GM19099 (cell line): ENCODE results near the gene OR51E2.

Experiments
- POLR2A ChIP-seq: IDR thresholded peaks from 3 replicates; pipeline ENCODE4 v1.6.1; 2011; ENCODE audit warnings: low read depth; ENCODE audit not compliant: insufficient read length; ENCODE audit errors: extremely low read depth

The OR51E2 gene, protein sequence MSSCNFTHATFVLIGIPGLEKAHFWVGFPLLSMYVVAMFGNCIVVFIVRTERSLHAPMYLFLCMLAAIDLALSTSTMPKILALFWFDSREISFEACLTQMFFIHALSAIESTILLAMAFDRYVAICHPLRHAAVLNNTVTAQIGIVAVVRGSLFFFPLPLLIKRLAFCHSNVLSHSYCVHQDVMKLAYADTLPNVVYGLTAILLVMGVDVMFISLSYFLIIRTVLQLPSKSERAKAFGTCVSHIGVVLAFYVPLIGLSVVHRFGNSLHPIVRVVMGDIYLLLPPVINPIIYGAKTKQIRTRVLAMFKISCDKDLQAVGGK

DNA sequence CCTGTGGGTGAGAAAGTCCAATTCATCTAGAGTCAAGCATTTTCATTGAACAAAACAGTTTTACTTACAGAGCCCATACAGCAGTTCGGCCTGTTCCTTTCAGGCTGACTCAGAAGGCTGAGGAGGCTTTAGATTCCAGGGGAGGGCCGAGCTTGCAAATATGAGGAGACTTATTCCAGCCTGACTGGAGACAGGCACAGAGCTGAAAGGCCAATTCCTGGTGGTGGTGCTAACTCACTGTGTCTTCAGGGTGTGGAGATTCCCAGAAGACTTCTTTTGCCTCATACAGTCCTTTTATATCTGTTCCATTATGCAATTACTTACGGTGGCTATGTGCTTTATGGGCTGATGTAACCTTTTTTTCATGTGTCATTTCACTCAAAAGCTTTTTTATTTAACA is at the start of gene OR51E2:
Gene OR51E2, minus strand, starts transcription at position 269 of the 400 bp plus-strand sequence. CDS start 15,142 bp downstream, outside the sequence.
- no peak for TF ChIP-seq POLR2A

DNA sequence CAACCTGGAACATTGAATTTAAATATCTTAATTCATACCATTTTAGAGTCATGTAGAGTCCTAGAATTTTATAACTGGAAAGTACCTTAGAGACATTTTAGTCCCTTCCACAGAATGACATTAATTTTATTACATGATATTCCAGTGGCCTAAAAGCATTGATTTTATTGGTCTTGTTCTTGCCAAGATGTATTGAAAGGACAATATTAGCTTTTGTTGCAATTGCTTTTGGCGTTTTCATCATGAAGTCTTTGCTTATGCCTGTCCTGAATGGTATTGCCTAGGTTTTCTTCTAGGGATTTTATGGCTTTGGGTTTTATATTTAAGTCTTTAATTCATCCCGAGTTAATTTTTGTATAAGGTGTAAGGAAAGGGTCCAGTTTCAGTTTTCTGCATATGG is 43.1 kb upstream of the OR51E2 start:
- TF ChIP-seq POLR2A: no peak

DNA sequence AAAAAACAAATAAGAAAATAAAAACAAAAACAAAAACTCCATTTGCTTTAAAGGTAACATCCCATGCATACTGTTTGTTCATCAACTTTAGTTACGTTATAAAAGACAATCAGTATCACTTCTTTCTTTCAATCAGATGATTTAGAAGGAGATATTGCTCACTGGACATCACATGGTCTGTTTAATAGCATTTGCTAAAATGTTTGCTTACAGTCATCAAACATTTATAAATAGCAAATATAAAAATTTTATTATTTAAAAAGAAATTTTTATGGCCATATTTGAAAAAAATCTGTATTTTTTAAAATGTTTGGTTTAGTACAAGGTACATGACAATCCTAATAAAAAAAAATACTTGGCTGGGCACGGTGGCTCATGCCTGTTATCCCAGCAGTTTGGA is 29.5 kb upstream of the OR51E2 start:
- TF ChIP-seq POLR2A: no peak

DNA sequence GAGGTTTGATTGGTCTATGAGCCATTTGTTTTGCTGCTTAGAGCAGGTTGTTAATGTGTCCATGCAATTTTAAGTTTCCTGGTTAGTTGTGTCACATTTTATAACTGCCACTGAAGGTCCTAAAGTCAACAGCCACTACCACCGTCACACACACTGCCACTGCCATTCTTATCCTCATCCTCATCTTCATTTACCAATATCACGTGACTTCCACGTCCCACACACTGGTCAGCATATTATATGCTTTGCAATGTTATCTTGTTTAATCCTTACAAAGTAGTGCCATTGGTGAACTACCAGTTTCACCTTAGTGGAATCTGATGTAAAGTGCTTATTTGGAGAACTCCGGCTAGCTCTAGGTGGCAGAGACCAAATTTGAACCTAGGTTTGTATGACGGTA is 16.6 kb upstream of the OR51E2 start:
- no peak for TF ChIP-seq POLR2A

DNA sequence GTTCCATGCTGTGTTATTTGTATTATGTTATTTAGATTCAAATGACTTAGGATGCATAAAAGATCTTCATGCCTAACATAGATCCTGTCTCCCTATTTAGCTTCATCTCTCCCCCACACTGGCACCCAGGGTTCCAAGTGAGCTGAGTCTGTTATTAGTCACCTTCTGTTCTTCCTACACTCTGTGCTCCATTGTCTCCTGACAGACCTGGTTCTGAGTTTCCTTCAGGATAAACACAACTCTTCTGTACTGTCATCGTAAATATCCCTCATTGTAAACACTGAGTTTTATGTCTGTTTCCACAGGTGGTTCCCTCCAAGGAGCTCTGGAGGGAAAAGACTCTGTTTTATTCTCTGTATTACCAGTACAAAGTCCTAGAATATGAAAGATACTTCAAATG is 15.6 kb upstream of the OR51E2 start:
- TF ChIP-seq POLR2A: no peak

DNA sequence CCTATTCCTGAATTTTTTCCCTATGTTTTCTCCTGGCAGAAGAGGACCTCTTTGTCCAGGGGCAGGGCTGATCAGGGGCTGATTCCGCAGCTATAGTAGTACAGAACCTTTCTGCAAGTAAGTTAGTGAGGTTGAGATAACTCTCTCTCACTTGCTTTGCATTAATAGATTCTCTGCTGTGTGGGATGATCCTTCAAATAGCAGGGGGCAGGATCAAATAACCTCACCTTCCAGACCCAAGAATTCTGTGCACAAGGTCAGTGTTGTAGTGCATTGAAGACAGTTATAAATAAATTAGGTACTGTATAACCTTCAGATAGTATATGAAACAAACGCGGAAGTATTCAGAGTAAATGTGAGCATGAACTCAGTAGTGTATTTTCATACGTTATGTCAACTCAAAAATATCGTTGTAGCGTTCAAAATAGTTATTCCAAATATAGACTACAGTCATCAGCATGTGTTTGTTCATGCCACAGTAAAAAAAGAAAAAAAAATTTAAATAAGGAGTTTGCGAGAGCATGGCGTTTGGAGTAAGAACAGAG is 7.2 kb upstream of the OR51E2 start:
- TF ChIP-seq POLR2A: no peak

DNA sequence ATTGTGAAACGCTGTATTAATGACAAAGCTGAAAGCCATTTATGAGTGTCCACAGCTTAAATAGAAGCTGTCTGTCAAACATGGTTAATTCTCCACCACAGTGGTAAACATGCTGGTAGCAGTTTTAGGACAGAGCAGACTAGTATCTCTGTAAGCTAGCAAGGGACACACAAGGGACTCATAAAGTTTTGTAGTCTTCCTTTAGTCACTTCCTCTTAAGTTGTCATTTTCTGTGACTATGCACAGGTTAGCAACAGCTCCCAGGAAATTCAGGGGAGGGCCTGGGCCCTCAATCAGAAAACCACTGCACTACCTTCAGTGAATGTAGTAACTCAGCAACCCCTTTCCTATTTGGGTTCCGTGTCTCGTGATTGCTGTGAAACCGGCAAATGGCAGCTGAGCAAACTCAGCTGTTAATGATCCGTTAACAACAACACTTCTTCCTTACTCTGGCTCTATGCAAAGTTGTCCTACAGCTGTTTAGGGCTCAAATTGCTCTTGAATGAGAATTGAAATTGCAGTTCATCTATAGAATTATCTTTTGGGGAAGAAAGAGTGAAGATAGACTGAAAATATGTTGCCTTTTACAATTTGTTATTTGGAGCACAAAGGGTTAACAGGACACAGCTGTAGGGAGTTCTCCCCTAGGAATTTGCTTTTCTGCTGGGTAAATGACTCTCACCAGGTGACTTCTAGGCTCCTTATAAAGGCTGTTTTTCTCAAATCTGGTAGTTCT is 6.6 kb upstream of the OR51E2 start, which contains the start of gene MMP26:
Gene MMP26, plus strand, starts transcription at position 731 of the 736 bp plus-strand sequence.
- TF ChIP-seq POLR2A: no peak

DNA sequence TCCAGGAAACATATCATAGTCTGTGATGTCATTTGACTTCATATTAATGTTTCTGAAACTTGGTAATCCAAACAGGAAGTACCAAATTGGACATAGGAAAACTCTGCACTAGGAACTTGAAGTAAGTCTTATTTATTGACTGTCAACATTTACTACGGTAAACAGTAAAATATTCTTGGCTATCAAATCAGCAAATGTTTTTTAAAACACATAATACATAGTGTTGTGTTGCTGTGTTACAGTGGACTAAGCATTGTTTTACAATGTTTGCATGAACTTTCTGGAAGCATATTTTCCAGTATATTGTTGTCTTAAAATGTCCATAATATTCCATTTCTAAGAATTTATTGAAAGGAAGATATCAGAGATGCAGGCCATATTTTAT is 2.8 kb upstream of the OR51E2 start:
- no peak for TF ChIP-seq POLR2A

DNA sequence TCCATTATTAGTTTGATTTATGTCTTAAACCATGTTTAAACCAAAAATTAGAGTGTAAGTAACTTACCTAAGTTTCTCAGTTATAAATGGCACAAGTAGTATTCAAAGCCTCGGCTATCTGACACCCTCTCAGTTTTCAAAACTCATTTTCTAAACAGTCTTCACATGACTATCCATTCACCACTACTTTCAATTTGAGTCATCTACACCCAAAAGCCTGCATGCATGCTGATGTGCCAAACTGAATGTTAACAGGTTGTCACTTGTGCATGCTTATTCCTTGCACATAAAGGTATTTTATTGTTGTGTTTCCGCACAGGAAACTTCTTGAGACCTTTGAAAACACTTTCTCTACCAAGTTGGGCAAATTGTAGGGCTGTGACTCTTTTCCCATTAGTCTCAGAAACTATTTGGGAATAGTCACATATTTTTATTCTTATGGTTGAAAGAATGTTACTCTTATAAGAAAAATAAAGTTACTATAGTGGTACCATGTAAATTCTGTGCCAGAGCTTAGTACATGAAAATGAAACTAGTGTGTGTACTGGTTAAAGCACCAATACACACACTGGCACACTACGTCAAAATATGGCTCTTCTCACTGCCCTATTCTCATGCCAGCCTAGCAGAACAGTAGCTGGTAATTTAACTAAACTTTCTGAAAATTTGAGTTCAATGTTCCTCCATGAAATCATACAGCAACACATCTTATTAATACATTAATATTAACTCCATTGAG is 2.2 kb upstream of the OR51E2 start:
- no peak for TF ChIP-seq POLR2A

DNA sequence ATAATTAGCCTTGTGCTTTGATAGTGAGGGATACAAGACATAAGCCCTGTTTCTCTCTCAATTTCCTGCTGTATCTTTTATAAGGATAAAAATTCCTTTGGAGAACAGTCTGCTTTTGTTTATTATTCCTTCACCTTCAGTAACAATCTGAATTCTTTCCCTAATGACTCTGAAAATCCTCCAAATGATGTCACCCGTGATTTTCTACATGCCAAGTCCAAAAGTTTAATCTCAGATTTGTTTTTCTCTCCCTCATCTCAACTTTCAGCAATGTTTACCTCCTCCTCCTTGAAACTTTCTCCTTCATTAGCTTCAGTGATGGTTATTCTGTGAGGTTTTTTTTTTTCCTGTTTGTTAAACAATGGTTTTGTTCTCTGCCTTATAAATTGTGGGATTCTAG is 2.2 kb downstream of the OR51E2 start:
- no peak for TF ChIP-seq POLR2A

DNA sequence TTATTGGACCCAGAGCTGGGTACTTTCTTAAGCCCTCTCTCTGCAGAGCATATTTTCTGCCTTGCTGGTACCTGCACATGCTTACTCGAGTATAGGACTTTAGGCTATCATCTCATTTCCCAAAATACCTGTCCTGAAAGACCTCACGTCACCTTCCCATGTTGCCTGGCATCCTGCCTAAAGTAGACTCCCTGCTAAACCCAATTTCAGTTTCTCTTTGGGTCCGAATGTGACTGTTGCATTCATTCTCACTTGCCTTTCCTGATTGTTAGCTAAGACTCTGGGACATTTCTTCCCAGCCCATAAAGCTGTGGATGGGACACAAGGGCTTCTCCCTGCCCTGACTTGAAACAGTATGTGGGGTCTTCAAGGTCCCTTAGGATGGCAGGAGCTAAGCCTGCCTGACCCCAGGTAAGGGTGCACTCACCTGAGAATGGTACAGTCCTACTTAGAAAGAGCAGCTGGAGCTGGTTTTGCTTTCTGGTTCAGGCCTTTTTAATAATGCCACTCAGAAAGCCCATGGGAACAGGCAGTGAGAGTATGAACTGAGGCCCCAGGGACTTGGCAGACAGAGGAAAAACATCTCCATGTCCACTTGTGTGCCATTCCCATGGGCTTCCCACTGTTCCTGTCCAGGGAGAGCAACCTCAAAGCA is 12.9 kb downstream of the OR51E2 start:
- no peak for TF ChIP-seq POLR2A

DNA sequence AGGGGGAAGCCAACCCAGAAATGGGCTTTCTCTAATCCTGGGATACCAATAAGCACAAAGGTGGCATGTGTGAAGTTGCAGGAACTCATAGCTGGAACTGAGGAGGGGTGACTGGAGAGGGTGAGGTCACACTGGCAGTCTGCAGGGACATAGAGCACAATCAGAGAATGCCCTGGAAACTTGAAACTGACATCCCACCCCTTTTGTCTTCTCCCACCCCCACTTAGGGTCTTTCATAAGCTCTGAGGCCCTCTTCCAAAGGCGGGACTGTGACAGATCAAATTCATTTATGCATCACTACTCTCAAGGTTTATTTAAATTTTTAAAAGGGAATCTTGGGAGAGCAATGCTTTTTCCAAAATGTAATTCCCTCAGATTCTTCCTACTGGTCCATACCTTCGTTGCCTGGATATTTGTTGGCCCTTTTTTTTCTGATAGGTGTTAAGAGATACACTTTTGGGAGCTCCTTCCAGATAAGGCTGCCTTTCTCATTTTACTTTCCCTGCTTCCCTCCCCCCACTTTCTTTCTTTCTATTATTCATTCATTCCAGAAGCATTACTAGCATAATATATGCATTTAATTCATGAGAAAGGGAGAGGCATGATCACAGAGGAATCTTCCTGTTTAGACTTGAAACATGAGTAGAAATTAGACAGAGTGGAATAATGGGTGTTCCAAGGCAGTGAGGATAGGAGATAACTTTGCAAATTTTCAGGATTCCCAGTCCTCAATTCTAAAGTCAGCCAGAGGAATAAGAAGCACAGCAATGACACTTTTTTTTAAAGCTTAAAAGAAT is 14.8 kb downstream of the OR51E2 start:
- no peak for TF ChIP-seq POLR2A

DNA sequence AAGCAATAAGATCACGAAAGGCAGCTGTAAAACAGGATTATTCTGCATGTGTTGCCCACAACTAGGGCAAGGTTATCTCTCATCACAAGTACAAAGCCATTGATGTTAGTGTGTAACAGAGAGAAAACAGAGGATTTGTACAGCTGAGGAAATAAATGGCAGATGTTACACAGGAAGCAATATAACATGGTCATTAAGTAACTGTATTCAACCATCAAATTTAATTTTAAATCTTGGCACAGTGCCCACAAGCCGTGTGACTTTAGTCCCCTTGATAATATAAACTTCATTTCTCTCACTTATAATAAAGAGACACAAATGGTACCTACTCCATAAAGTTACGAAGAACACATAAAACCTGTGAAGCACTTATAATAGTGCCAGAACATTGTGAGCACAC is 17.3 kb downstream of the OR51E2 start:
- TF ChIP-seq POLR2A: no peak

DNA sequence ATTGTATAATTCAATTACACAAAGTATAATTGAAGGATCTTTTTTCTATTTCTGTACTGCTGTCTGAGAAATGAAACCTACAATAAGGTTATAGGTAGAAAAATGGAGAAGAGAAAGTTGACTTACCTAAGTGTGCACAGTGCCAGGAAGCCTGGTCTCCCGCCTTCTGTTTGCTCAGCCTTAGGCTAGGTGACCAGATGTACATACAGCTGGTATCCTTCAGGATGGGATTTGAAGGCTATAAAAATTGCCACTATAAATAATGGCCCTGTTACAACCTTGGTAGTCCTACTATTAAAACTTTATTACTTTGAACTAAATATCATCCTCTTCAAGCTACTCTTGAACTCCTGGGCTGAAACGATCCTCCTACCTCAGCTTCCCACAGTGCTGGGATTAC is 19.7 kb downstream of the OR51E2 start:
- no peak for TF ChIP-seq POLR2A
